Astrocyte (in vitro differentiated cells and primary cell): ENCODE measurements around the gene KMT2C.

ENCODE experiments used
- EZH2 ChIP-seq: IDR thresholded peaks from 2 replicates; pipeline ENCODE4 v1.6.1; 2012; ENCODE audit warnings: mild to moderate bottlenecking, low read length, inconsistent platforms; ENCODE audit not compliant: insufficient read depth
- TF ChIP-seq, protein P1 (sequence below): IDR thresholded peaks from 2 replicates; pipeline ENCODE4 v1.5.1; 2011; ENCODE audit warnings: low read depth, mild to moderate bottlenecking, inconsistent platforms, low read length, moderate library complexity; ENCODE audit not compliant: insufficient read depth

DNA sequence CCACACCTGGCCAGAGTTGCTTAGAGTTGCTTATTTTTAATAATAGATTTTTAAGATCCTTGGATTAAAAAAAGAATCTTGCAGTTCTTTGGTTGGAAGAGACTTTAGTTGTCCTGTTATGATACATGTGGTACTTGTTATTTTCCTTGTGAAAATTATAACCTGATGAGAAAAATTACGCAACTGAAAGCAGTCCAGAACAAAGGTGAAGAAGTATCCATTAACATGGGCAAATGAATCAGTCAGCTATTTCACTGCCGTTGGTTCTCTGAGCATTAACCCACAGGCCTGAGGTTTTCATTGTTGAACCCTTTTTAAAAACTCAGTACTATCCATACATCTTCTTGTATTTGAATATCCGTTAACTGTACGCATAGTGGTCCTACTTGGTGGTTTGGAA, 342.1 kb downstream of the KMT2C start:
- TF ChIP-seq, protein P1, sequence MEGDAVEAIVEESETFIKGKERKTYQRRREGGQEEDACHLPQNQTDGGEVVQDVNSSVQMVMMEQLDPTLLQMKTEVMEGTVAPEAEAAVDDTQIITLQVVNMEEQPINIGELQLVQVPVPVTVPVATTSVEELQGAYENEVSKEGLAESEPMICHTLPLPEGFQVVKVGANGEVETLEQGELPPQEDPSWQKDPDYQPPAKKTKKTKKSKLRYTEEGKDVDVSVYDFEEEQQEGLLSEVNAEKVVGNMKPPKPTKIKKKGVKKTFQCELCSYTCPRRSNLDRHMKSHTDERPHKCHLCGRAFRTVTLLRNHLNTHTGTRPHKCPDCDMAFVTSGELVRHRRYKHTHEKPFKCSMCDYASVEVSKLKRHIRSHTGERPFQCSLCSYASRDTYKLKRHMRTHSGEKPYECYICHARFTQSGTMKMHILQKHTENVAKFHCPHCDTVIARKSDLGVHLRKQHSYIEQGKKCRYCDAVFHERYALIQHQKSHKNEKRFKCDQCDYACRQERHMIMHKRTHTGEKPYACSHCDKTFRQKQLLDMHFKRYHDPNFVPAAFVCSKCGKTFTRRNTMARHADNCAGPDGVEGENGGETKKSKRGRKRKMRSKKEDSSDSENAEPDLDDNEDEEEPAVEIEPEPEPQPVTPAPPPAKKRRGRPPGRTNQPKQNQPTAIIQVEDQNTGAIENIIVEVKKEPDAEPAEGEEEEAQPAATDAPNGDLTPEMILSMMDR = no peak
- TF ChIP-seq EZH2 = no peak
